Tibial nerve (tissue), 3 donors: ENCODE measurements around the gene SNX33.

Experiments
- CTCF ChIP-seq, 5 experiments: fragments of 200-600 bp in 3 of 5; fragments of 450-650 bp in 2 of 5; sonication (generic) in 3 of 5; IDR thresholded peaks; one replicate each; pipeline ENCODE4 v1.5.1; 2016 to 2019; ENCODE audit warnings: antibody characterized with exemption in 5 of 5, mild to moderate bottlenecking in 3 of 5, moderate library complexity in 2 of 5
- POLR2A ChIP-seq, 2 donors: fragments of 450-650 bp; IDR thresholded peaks; one replicate each; pipeline ENCODE4 v1.6.1; 2017; ENCODE audit warnings: antibody characterized with exemption in 2 of 2, mild to moderate bottlenecking in 2 of 2, moderate library complexity in 2 of 2

- no peak for TF ChIP-seq CTCF (IDR thresholded peaks at IDR 0.05)
- TF ChIP-seq POLR2A (IDR thresholded peaks at IDR 0.05), result peak in 1 of 2 donors; percentile 25
Measured at GRCh38 chr15:75697523-75697922, 49.8 kb downstream of the SNX33 start.
